Activated CD8-positive, alpha-beta memory T cell treated with anti-CD3 and anti-CD28 coated beads, Interleukin-2, amount 10 ng/mL, durations not matched to agents 7 days and 5 days (primary cell): Measurements from ENCODE around the gene KAT7. TPM values are rescaled to one million over a fixed set of nuclear protein-coding genes. Genes with fewer than 3 reads are reported as not detected.

ENCODE experiments used
- ATAC-seq: fragments of 150-1000 bp; cut with Tn5 transposase; one replicate; pipeline ENCODE4 v1.10.0; 2021; ENCODE audit warnings: moderate library complexity
- CTCF ChIA-PET: fragments of 350-600 bp; sonication (Branson Sonifier 250); formaldehyde crosslinking; loops from one replicate; lab custom pipeline; 2021; ENCODE audit warnings: antibody characterized with exemption; lab: Charles Lee
- DNase-seq: peaks from one replicate; pipeline ENCODE4 v3.0.0-alpha.2; 2020
- H3K27ac Mint-ChIP-seq: one replicate; pipeline ENCODE4 v1.8.0; 2021; ENCODE audit warnings: mild to moderate bottlenecking, mixed read lengths
- H3K27me3 Mint-ChIP-seq: one replicate; pipeline ENCODE4 v1.8.0; 2021; ENCODE audit warnings: mixed read lengths
- H3K36me3 Mint-ChIP-seq: one replicate; pipeline ENCODE4 v1.8.0; 2021; ENCODE audit warnings: mild to moderate bottlenecking, mixed read lengths
- H3K4me1 Mint-ChIP-seq: one replicate; pipeline ENCODE4 v1.8.0; 2021; ENCODE audit warnings: mixed read lengths
- H3K4me3 Mint-ChIP-seq: one replicate; pipeline ENCODE4 v1.8.0; 2021; ENCODE audit warnings: mild to moderate bottlenecking, moderate library complexity, mixed read lengths
- H3K9me3 Mint-ChIP-seq: one replicate; pipeline ENCODE4 v1.8.0; 2022; ENCODE audit warnings: low read depth, mixed read lengths
- total RNA-seq, 2 experiments: library from RNA; stranded (reverse); gene quantifications; one replicate each; pipeline ENCODE4 v1.2.3, GENCODE V29; 2021

KAT7 gene
- total RNA-seq, 2 experiments from 2014 or later, result 76.9 to 80.6 TPM

DNA sequence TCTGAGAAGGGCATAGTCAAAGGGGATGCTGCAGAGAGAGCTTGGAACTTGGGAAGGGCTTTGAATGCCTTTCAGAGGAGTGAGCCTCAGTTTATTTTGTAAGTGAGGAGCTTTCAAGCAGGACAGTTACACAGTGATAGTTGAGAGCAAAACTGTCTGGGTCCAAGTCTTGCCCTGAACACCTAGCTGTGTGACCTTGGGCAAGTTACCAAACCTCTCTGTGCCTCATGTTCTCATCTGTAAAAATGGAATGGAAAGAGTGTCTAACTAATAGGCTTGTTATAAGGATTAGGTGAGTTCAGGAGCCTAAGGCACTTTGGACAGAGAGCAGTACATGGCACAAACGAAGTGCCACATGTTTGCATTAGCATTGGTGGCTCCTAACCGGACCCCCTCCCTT lies 86.4 kb downstream of the KAT7 start:
- DNase-seq (no peak), ATAC-seq (no peak)
- no peaks in the 10 kb centered on the region for H3K9me3 Mint-ChIP-seq
- no peaks in the 10 kb centered on the region for H3K36me3 Mint-ChIP-seq
- H3K27me3 Mint-ChIP-seq, result peaks cover 21% of the 10 kb centered on the region
- H3K4me1 Mint-ChIP-seq, result peaks cover 5% of the 10 kb centered on the region
- no peak overlapping the region for H3K4me3 Mint-ChIP-seq
- CTCF ChIA-PET, result interaction anchor here (11.8 kb wide), 1 partner anchor 122 kb away, joined by 124 read pairs; the partner anchor contains the start of gene DLX3
- no peak overlapping the region for H3K27ac Mint-ChIP-seq

DNA sequence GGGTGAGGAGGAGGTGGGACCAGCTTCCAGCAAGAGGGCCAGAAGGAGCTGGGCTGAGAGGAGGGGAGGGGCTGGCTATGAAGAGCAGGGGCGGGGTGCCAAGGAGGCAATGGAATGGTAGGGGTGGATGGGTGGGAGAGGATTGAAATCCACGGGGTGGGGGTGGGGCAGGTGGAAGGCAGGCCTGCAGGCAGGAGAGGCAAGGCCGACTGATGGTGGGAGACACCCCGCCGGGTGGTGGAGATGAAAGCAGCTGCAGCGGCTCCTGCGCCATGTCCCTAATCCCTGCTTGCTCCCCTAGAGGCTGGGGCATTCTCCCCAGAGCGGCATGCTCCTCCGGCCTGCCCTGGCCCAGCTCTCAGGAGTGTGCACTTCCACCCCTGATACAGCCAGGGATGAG lies 87.2 kb downstream of the KAT7 start:
- Mint-ChIP-seq H3K36me3 (no peaks in the 10 kb centered on the region), H3K27me3 (peaks cover 26% of the 10 kb centered on the region), H3K4me1 (peaks cover 5% of the 10 kb centered on the region), H3K9me3 (no peaks in the 10 kb centered on the region), H3K4me3 (no peak overlapping the region), H3K27ac (no peak overlapping the region)
- no peak for DNase-seq
- CTCF ChIA-PET, result interaction anchor here (0.8 to 11.8 kb wide), 4 partner anchors 24 to 306 kb away, joined by 3 to 124 read pairs (median 4); partner anchors contain the start of gene DLX3
- no peak for ATAC-seq

- Mint-ChIP-seq H3K9me3 (no peaks in the 10 kb centered on the region), H3K4me1 (no peaks in the 10 kb centered on the region), H3K27ac (no peak overlapping the region), H3K27me3 (peaks cover 45% of the 10 kb centered on the region), H3K4me3 (no peak overlapping the region), H3K36me3 (no peaks in the 10 kb centered on the region)
- ATAC-seq (no peak), DNase-seq (no peak)
- CTCF ChIA-PET, result interaction anchor here (1.0 to 11.8 kb wide), 9 partner anchors 13 to 312 kb away, joined by 3 to 124 read pairs (median 4); partner anchors contain the start of gene DLX3
These were observed 90.7 kb downstream of the KAT7 start for GRCh38 chr17:49878931-49879904.

GRCh38 chr17:49880291-49881053 lies 92.0 kb downstream of the KAT7 start:
- Mint-ChIP-seq H3K27me3 (peaks cover 48% of the 10 kb centered on the region), H3K9me3 (no peaks in the 10 kb centered on the region), H3K27ac (no peak overlapping the region), H3K4me1 (no peaks in the 10 kb centered on the region), H3K4me3 (no peak overlapping the region), H3K36me3 (no peaks in the 10 kb centered on the region)
- DNase-seq, result peak; percentile 80
- peak; percentile 98 for ATAC-seq
- CTCF ChIA-PET, result interaction anchor here (0.5 to 11.8 kb wide), 24 partner anchors 9 to 384 kb away, joined by 3 to 124 read pairs (median 4); partner anchors contain the start of gene DLX3

DNA sequence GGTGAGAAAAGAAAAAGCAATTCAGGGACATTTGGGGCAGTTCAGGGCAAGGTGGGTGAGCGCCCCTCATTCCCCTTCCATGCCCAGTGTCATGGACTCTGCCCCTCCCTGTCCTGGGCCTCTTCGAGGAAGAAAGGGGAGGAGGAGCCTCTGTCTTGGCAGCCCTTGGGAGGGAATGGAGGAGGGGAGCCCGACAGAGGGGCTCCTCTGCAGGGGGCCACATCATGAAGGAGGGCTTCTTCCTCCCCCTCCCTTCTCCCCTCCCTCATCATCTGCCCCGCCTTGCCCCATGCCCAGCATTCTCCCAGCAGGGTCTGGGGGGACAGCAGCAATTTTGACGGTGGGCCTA lies 92.5 kb downstream of the KAT7 start:
- ATAC-seq (no peak), DNase-seq (no peak)
- H3K4me1 Mint-ChIP-seq, result no peaks in the 10 kb centered on the region
- no peak overlapping the region for H3K27ac Mint-ChIP-seq
- no peak overlapping the region for H3K4me3 Mint-ChIP-seq
- CTCF ChIA-PET, result interaction anchor here (0.5 to 11.8 kb wide), 20 partner anchors 8 to 385 kb away, joined by 3 to 124 read pairs (median 4); partner anchors contain the start of gene DLX3
- H3K27me3 Mint-ChIP-seq, result peaks cover 48% of the 10 kb centered on the region
- no peaks in the 10 kb centered on the region for H3K9me3 Mint-ChIP-seq
- no peaks in the 10 kb centered on the region for H3K36me3 Mint-ChIP-seq

GRCh38 chr17:49882434-49882833 lies 94.0 kb downstream of the KAT7 start:
- no peak overlapping the region for H3K4me3 Mint-ChIP-seq
- DNase-seq, result no peak
- no peaks in the 10 kb centered on the region for H3K36me3 Mint-ChIP-seq
- H3K27me3 Mint-ChIP-seq, result peaks cover 55% of the 10 kb centered on the region
- H3K4me1 Mint-ChIP-seq, result no peaks in the 10 kb centered on the region
- H3K27ac Mint-ChIP-seq, result no peak overlapping the region
- CTCF ChIA-PET, result interaction anchor here (3.9 kb wide), 1 partner anchor 115 kb away, joined by 25 read pairs; no protein-coding TSS in a partner anchor
- no peaks in the 10 kb centered on the region for H3K9me3 Mint-ChIP-seq
- no peak for ATAC-seq

Other genes starting within 250 kb of the KAT7 start
- under 1 TPM in 1 of 2 experiments, not detected in 1; 0.09 TPM for gene NXPH3, start 212.8 kb upstream of the KAT7 start, total RNA-seq
- 10 to 100 TPM; 49.7 to 51.5 TPM for gene SPOP, start 110.6 kb upstream of the KAT7 start, total RNA-seq
- gene SLC35B1, start 80.7 kb upstream of the KAT7 start, total RNA-seq, result 10 to 100 TPM; 47.3 to 78.1 TPM
- gene FAM117A, start 24.6 kb upstream of the KAT7 start, total RNA-seq, result 10 to 100 TPM; 31.6 to 44.9 TPM
- gene TAC4, start 59.4 kb downstream of the KAT7 start, total RNA-seq, result not detected
- under 1 TPM in 1 of 2 experiments, not detected in 1; 0.23 TPM for gene DLX4, start 180.5 kb downstream of the KAT7 start, total RNA-seq
- gene DLX3, start 206.5 kb downstream of the KAT7 start, total RNA-seq, result not detected